Keratinocyte (primary cell): ENCODE results near the gene PITX3. TPM values are rescaled to one million over a fixed set of nuclear protein-coding genes. Genes with fewer than 3 reads are reported as not detected.

Experiments used
- DNase-seq: peaks from one replicate; pipeline ENCODE4 v3.0.0-alpha.2; 2011; ENCODE audit warnings: low read depth, missing footprints, low spot score
- FAIRE-seq: peaks from 2 replicates; lab custom pipeline; 2011; peaks lifted over from hg19 to GRCh38; lab: Jason Lieb, UNC
- H2AFZ ChIP-seq: 2 replicates; pipeline ENCODE4 v1.6.0; 2012; ENCODE audit warnings: low read length, control low read depth, inconsistent platforms; ENCODE audit not compliant: control insufficient read depth
- H3K27ac ChIP-seq: 2 replicates; pipeline ENCODE4 v1.5.1; 2011; ENCODE audit warnings: low read length; ENCODE audit not compliant: control insufficient read depth, insufficient read depth
- H3K27me3 ChIP-seq: 3 replicates; pipeline ENCODE4 v1.6.0; 2011; ENCODE audit warnings: low read length; ENCODE audit not compliant: control insufficient read depth, insufficient read depth; ENCODE audit errors: extremely low read depth
- H3K36me3 ChIP-seq, 2 experiments: 2 replicates in 1 of 2; 3 replicates in 1 of 2; pipeline ENCODE4 v1.5.1; 2011; ENCODE audit warnings: low read length in 2 of 2, mild to moderate bottlenecking in 1 of 2; ENCODE audit not compliant: control insufficient read depth in 2 of 2, insufficient read depth in 2 of 2; ENCODE audit errors: extremely low read depth in 1 of 2
- H3K4me1 ChIP-seq: 3 replicates; pipeline ENCODE4 v1.5.1; 2011; ENCODE audit warnings: low read length; ENCODE audit not compliant: control insufficient read depth, insufficient read depth; ENCODE audit errors: extremely low read depth
- H3K4me2 ChIP-seq: 3 replicates; pipeline ENCODE4 v1.6.0; 2011; ENCODE audit warnings: low read depth, low read length; ENCODE audit not compliant: control insufficient read depth, insufficient read depth; ENCODE audit errors: extremely low read depth
- H3K4me3 ChIP-seq, 3 experiments: fragments of 200-600 bp in 1 of 3; sonication (generic) in 1 of 3; 2 replicates in 2 of 3; 3 replicates in 1 of 3; pipeline ENCODE4 v1.5.1; 2011 to 2016; ENCODE audit warnings: low read length in 3 of 3, mild to moderate bottlenecking in 3 of 3, control low read depth in 2 of 3, inconsistent platforms in 1 of 3, low read depth in 1 of 3, mixed read lengths in 1 of 3, mixed run types in 1 of 3, moderate library complexity in 1 of 3; ENCODE audit not compliant: control insufficient read depth in 2 of 3, insufficient read depth in 2 of 3; ENCODE audit errors: extremely low read depth in 1 of 3
- H3K79me2 ChIP-seq: 2 replicates; pipeline ENCODE4 v1.6.0; 2012; ENCODE audit warnings: low read length; ENCODE audit not compliant: control insufficient read depth, insufficient read depth
- H3K9ac ChIP-seq: 3 replicates; pipeline ENCODE4 v1.6.0; 2011; ENCODE audit warnings: low read length; ENCODE audit not compliant: control insufficient read depth, insufficient read depth; ENCODE audit errors: extremely low read depth
- H3K9me1 ChIP-seq: 3 replicates; pipeline ENCODE4 v1.6.0; 2011; ENCODE audit warnings: low read length; ENCODE audit not compliant: control insufficient read depth, insufficient read depth; ENCODE audit errors: extremely low read depth
- H3K9me3 ChIP-seq: 2 replicates; pipeline ENCODE4 v1.5.1; 2012; ENCODE audit warnings: low read depth, low read length; ENCODE audit not compliant: control insufficient read depth
- H4K20me1 ChIP-seq: 3 replicates; pipeline ENCODE4 v1.6.0; 2011; ENCODE audit warnings: low read length; ENCODE audit not compliant: control insufficient read depth, insufficient read depth; ENCODE audit errors: extremely low read depth
- CTCF ChIP-seq, 3 experiments: IDR thresholded peaks in 1 of 3; conservative IDR thresholded peaks in 1 of 3; optimal IDR thresholded peaks in 1 of 3; 2 replicates in 2 of 3; 3 replicates in 1 of 3; pipeline versions ENCODE3 to v1.5.1; 2011; ENCODE audit warnings: low read length in 3 of 3, mild to moderate bottlenecking in 3 of 3, moderate library complexity in 2 of 3, control low read depth in 1 of 3, inconsistent platforms in 1 of 3; ENCODE audit not compliant: insufficient read depth in 2 of 3; ENCODE audit errors: extremely low read depth in 1 of 3
- EZH2 ChIP-seq: IDR thresholded peaks from one replicate; pipeline ENCODE4 v1.6.1; 2012; ENCODE audit warnings: inconsistent platforms, mild to moderate bottlenecking, low read length, moderate library complexity
- dilution Hi-C: fragments of 300-500 bp; cut with MboI; formaldehyde crosslinking; loops from one replicate; pipeline ENCODE4 v1.7.0; 2020; ENCODE audit warnings: low sequenced_read_pairs; ENCODE audit not compliant: extremely low pct_ligation_motif_present
- polyA plus RNA-seq, 5 experiments: library from polyadenylated mRNA; depleted of rRNA in 3 of 5; stranded (reverse) in 3 of 5; stranded (forward) in 1 of 5; unstranded in 1 of 5; fragments of >200 nt; gene quantifications; 1 replicate in 1 of 5; 2 replicates in 3 of 5; 3 replicates in 1 of 5; pipeline versions ENCODE4 v1.2.1 to v1.2.3, GENCODE V29; 2011 to 2012; ENCODE audit warnings: missing spikeins in 2 of 5, low read depth in 1 of 5, low replicate concordance in 1 of 5

Gene PITX3
- polyA plus RNA-seq, 1 donor (not counting 4 experiments of a cell fraction or from before 2014, with no cell fraction given), result not detected

GRCh38 chr10:102222797-102223196, 18.5 kb downstream of the PITX3 start:
- H3K4me2 ChIP-seq, result no peak overlapping the region
- no peak for TF ChIP-seq EZH2
- no peak for TF ChIP-seq CTCF (optimal IDR thresholded peaks at IDR 0.05 in 1 of 3, IDR thresholded peaks at IDR 0.05 in 1 of 3, conservative IDR thresholded peaks at IDR 0.05 in 1 of 3; ENCODE audit: extremely low read depth in 1 of 3, insufficient read depth in 2 of 3, low read length in 3 of 3)
- dilution Hi-C loops, result no loop called here
- peaks cover 11% of the 10 kb centered on the region for H3K4me1 ChIP-seq
- H3K4me3 ChIP-seq, result no peak overlapping the region
- H3K36me3 ChIP-seq, result no peaks in the 10 kb centered on the region
- no peak overlapping the region for H3K27ac ChIP-seq
- H3K9ac ChIP-seq, result no peak overlapping the region
- DNase-seq, result no peak
- H3K27me3 ChIP-seq, result peaks cover 14% of the 10 kb centered on the region
- H3K79me2 ChIP-seq, result no peaks in the 10 kb centered on the region
- no peak for FAIRE-seq
- no peak overlapping the region for H2AFZ ChIP-seq
- H3K9me1 ChIP-seq, result no peaks in the 10 kb centered on the region
- no peaks in the 10 kb centered on the region for H3K9me3 ChIP-seq
- no peaks in the 10 kb centered on the region for H4K20me1 ChIP-seq

GRCh38 chr10:102220612-102221011, 20.7 kb downstream of the PITX3 start:
- H3K27me3 ChIP-seq, result no peaks in the 10 kb centered on the region
- H3K79me2 ChIP-seq, result no peaks in the 10 kb centered on the region
- DNase-seq (no peak), FAIRE-seq (no peak)
- H3K4me3 ChIP-seq, result no peak overlapping the region
- H3K27ac ChIP-seq, result no peak overlapping the region
- H3K9me1 ChIP-seq, result no peaks in the 10 kb centered on the region
- H3K36me3 ChIP-seq, result no peaks in the 10 kb centered on the region
- TF ChIP-seq CTCF (optimal IDR thresholded peaks at IDR 0.05 in 1 of 3, IDR thresholded peaks at IDR 0.05 in 1 of 3, conservative IDR thresholded peaks at IDR 0.05 in 1 of 3; ENCODE audit: extremely low read depth in 1 of 3, insufficient read depth in 2 of 3, low read length in 3 of 3) (no peak), EZH2 (no peak)
- H3K9me3 ChIP-seq, result no peaks in the 10 kb centered on the region
- no peak overlapping the region for H3K4me2 ChIP-seq
- dilution Hi-C loops, result no loop called here
- peaks cover 3% of the 10 kb centered on the region for H3K4me1 ChIP-seq
- no peaks in the 10 kb centered on the region for H4K20me1 ChIP-seq
- no peak overlapping the region for H2AFZ ChIP-seq
- H3K9ac ChIP-seq, result no peak overlapping the region
